T-helper 9 cell (primary cell): Measurements from ENCODE around the gene GPR156.
"Not testable (repeated sequence)": the region's sequence is repeated elsewhere in the genome, so short reads cannot be mapped to it uniquely, and the experiment has no call there.

Experiments used
- DNase-seq: peaks from one replicate; pipeline ENCODE4 v3.0.0-alpha.2; 2020
- total RNA-seq, 2 donors: gene quantifications; one replicate each; lab custom pipeline; 2026; lab: John Stamatoyannopoulos, UW

Gene GPR156
- 0 to 0.07 reads per million in 2 donors for total RNA-seq

GRCh38 chr3:120284747-120285507, at the start of gene GPR156:
Gene GPR156 (minus strand): TSS chr3:120285222. CDS start chr3:120244098, 41,124 bp downstream.
- DNase-seq, result no peak

GRCh38 chr3:120332646-120333045, 47.6 kb upstream of the GPR156 start:
- no peak for DNase-seq

GRCh38 chr3:120331076-120331475, 46.1 kb upstream of the GPR156 start:
- no peak for DNase-seq

GRCh38 chr3:120326784-120327183, 41.8 kb upstream of the GPR156 start:
- DNase-seq, result no peak

GRCh38 chr3:120324190-120324589, 39.2 kb upstream of the GPR156 start:
- no peak for DNase-seq

GRCh38 chr3:120323761-120324160, 38.7 kb upstream of the GPR156 start:
- DNase-seq, result not testable (repeated sequence)

GRCh38 chr3:120311863-120312794, 27.1 kb upstream of the GPR156 start:
- DNase-seq, result no peak

- DNase-seq, result no peak
Observed at GRCh38 chr3:120306519-120307455, 21.8 kb upstream of the GPR156 start.

- no peak for DNase-seq
Observed at GRCh38 chr3:120304616-120305015, 19.6 kb upstream of the GPR156 start.

GRCh38 chr3:120302361-120302760, 17.3 kb upstream of the GPR156 start:
- DNase-seq, result no peak

- DNase-seq, result no peak
Observed at GRCh38 chr3:120300971-120301370, 15.9 kb upstream of the GPR156 start.

- no peak for DNase-seq
Observed at GRCh38 chr3:120299403-120299802, 14.4 kb upstream of the GPR156 start.

- no peak for DNase-seq
Observed at GRCh38 chr3:120298996-120299395, 14.0 kb upstream of the GPR156 start.

- not testable (repeated sequence) for DNase-seq
Observed at GRCh38 chr3:120291552-120291951, 6.5 kb upstream of the GPR156 start.

- no peak for DNase-seq
Observed at GRCh38 chr3:120289636-120290035, 4.6 kb upstream of the GPR156 start.

GRCh38 chr3:120286465-120286864, 1.4 kb upstream of the GPR156 start:
- no peak for DNase-seq

- no peak for DNase-seq
Observed at GRCh38 chr3:120285508-120285841, 453 bp upstream of the GPR156 start.

- no peak for DNase-seq
Observed at GRCh38 chr3:120281261-120281660, 3.8 kb downstream of the GPR156 start.

- no peak for DNase-seq
Observed at GRCh38 chr3:120280566-120280965, 4.5 kb downstream of the GPR156 start.

- no peak for DNase-seq
Observed at GRCh38 chr3:120280026-120280425, 5.0 kb downstream of the GPR156 start.

- DNase-seq, result no peak
Observed at GRCh38 chr3:120276767-120277166, 8.3 kb downstream of the GPR156 start.

GRCh38 chr3:120275618-120276017, 9.4 kb downstream of the GPR156 start:
- no peak for DNase-seq

GRCh38 chr3:120274739-120275167, 10.3 kb downstream of the GPR156 start:
- DNase-seq, result no peak
